T-helper 1 cell treated with Interleukin-12 subunit alpha and Interleukin-12 subunit beta and Interleukin-4 antibody, amounts not matched to agents 30 ng/mL and 1 ng/mL, for 36 hours (primary cell): ENCODE data around the gene RNASE13. TPM values are rescaled to one million over a fixed set of nuclear protein-coding genes. Genes with fewer than 3 reads are reported as not detected.
"Not testable (repeated sequence)": the region's sequence is repeated elsewhere in the genome, so short reads cannot be mapped to it uniquely, and the experiment has no call there.

Source experiments
- intact Hi-C: fragments of 100-400 bp; cut with micrococcal nuclease; formaldehyde crosslinking; loops from one replicate; pipeline ENCODE4 v1.15.1; 2024
- total RNA-seq: library from RNA; stranded (reverse); gene quantifications from 2 replicates; pipeline ENCODE4 v1.2.3, GENCODE V29; 2022

The RNASE13 gene
- total RNA-seq, 1 donor from 2014 or later = not detected

DNA sequence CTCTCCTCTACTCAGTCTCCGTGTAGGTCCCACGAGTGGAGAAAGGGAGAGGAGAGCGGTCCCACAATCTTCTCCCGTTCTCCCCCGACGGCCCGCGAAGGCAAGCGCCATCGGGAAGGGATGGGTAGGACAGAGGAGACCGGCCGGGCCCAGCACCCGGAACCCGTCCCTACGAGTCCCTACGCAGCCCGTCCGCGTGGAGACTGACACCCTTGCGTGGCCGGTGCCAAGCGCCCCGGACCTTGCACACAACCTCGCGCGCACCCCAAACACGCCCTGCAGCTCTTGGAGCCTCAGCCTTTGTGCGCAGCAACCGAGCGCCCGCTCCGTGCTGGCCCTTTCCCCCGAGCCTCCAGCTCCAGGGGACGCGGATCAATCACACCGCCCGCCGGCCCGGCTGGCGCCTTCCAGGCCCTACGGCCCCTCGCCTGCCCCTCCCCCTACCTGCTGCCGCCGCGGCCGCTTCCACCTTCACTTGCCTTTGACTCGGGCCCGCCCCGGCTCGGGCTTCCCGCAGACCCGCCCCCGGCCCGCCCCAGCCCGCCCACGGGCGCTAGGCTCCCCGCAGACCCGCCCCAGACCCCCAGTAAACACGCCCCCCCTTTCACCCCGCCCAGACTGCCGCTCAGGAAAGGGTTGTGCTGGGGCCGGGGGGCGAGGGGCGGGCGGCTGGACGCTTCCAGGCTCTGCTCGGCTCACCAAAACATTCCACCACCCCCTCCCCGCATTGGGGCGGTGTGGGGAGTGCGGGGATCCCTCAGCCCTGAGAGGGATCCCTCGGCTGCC lies 9.8 kb downstream of the RNASE13 start, which contains the start of gene NDRG2:
Gene NDRG2, minus strand, starts transcription at position 477 of the 786 bp plus-strand sequence. CDS start 1,746 bp downstream, outside the sequence.
- intact Hi-C loops = loop anchor here (1.0 to 5.0 kb wide), 2 partner anchors 48 to 63 kb away; partner anchors contain the start of gene ARHGEF40

DNA sequence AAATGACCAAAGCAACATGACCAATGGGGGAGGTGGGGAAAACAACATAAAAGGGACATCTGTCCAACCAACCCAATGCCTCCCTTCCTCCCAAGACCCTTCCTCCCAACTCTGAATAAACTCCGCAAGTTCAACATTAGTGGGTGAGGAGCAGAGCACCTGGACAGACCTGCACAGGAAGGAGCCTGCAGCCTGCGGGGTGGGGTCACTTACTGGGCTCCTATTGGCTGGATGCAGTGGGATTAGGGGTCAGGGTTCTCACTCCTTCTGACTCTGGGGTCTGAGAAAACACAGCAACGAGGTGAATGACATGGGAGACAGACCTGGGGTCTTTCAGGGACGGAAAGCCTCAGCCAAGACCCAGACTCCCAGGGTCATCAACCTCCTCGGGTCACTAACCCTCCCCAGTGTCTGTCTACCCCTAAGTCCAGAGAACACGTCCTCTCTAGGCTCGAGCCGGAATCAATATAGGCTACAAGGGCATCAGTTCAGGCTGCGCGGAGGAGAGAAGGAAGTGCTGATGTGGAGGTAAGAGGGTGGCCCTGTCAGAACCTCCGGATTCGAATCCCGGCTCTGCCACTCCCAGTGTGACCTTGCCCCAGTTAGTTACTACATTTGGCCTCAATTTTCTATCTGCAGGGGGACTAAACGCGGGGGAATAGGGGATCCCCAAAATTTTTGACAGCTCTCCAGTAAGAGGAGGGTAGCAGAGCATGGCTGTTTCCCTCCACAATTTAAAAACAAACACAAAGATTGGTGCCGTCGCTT lies 10.6 kb downstream of the RNASE13 start:
- intact Hi-C loops = loop anchor here (5.0 kb wide), 1 partner anchor 48 kb away; the partner anchor contains the start of gene ARHGEF40

DNA sequence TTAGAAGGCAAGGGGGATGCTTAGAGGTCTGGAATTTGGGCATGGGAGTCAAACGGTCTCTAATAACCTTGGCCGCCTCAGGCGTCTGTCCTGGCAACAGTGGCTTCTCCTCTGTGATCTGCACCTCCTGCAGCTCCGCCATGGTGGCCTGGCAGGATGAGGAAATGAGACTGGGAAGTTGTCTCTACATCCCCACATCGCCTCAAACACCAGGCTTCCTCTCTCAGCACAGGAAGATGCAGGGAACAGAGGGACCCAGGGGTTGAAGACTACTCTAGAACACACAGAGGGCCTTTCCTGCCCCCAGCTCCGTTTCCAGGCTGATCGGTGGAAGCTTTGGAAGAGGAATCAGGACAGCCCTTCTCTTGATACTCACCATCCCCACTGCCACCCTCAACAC lies 11.4 kb downstream of the RNASE13 start:
- intact Hi-C loops = loop anchor here (5.0 kb wide), 1 partner anchor 49 kb away; the partner anchor contains the start of gene ARHGEF40

DNA sequence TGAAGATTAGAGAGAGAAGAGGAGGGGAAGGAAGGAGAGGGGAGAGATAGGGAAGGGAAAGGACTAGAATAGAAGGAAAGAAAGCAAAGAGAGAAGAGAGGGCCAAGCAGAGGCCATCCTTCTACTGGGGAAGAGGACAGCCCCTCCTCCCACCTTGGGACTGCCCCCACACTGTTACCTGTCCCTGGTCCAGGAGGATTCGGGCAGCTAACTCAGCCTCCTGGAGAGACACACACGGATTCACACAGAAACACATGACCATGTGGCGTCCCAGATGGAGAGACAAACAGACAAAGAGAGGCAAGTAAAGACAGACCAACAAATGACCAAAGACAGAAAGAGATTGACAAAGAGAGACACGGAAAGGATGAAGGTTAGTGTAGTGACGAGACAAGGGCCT lies 11.9 kb downstream of the RNASE13 start:
- intact Hi-C loops = loop anchor here (5.0 kb wide), 1 partner anchor 50 kb away; the partner anchor contains the start of gene ARHGEF40

DNA sequence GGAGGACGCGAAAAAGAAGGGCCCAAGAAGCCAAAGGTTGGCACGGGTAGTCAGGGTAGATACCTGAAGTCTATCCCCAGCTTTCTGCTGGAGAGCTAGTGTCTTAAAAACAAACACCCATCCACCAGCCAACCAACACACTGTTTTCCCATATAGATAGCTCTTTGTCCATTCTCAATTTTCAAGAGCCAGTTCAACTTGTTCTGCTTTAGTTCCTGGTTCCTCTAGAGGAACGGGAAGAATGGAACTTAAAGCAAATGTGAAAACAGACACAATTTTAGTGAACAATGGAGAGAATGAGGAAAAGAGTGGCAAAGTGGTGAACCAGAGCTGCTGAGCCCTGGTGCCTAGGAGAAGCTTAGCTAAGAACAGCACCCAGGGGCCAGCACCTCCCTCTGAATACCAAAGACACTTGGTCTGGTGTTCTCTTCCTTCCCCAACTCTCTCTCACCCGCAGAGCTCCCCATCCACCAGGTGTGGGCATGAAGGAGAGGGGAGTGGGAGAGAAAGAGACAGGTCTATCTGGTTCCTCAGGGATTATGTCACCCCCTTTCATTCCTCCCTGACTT lies 13.5 kb downstream of the RNASE13 start:
- intact Hi-C loops = loop anchor here (5.0 kb wide), 1 partner anchor 51 kb away; the partner anchor contains the start of gene ARHGEF40

DNA sequence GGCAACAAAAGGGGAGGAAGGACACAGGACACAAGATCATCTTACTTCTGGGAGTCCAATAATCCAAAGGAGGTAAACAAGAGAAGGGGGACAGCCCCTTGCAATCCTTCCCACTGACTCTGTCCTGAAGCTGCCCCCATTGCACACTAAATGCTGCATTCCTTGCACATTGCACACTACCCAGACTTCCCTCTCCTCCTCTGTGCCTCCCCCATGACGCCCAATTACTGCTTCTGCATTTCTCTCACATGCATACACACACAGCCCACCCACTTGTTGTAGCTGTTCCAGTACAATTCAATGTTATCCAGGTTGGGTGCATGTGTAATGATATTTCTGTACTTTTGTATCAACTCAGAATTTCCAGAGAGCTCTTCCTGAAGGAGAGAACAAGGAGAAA lies 15.2 kb downstream of the RNASE13 start:
- intact Hi-C loops = no loop called here

DNA sequence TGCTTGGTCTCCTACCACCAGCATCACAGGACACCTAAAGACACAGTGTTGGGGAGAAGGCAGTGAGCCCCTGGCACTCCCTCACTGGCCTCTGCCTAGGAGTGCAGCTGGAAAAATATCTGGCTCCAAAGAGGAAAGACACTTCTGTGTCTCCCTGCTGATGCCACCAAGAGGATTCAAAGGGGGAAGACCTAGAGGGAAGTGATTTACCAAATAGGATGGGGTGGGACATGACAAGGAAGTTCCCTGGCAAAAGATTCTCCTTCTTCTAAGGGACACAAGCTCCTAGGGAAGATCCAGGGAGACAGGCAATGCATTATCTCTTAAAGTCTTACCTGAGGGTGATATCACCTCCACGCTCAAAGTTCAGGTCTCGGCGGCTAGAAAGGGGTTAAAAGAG lies 15.8 kb downstream of the RNASE13 start:
- intact Hi-C loops = no loop called here

DNA sequence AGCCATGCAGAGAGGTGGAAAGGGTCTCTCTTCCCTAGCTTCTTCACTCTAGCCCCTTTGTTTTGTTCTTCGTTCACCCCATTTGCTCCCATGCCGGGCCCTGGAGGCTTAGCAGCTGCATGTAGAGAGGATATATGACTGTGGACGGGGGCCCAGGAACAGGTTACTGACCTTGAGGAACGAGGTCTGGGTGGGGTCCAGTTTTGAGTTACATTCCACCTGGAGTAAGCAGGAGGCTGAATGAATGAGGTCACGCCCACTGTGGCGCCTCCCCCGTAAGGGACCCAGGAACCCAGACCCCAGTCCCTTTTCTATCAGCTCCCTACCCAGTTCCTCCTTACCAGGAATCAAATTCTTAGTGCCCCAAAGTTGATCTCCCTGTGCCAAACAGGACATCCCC lies 16.3 kb downstream of the RNASE13 start:
- intact Hi-C loops = no loop called here

DNA sequence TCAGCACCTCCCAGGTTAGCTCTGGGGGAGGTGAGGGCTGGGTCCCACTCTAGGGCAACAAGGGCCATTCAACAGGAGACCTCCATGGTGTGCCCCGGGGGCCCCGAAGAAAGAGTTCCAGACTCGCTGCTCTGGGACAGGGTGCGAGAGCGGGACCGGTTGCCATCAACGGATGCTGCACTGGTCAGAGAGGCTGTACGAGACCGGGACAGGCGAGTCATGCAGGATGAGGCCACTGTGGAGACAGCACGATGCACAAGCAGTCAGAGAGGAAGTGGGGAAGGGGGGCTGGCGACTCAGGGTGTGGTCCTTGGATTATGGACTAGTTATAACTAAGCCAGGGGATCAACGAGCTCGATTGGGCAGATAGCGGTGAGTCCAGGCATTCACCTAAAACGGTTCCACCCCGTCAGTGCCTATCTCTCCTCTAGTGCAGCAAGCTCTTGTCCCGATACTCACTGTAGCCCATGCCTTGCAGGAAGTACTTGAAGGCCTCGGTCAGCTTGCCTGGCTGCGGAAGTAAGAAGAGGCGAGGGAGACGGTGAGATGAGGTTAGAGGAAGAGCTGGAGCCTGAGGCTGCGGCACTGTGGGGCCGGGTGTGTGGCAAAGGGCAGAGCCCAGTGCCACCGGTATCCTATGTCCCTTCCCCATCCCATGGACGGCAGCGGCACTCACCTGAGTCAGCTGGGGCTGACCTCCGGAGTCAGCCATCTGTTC lies 16.9 kb downstream of the RNASE13 start:
- intact Hi-C loops = no loop called here

DNA sequence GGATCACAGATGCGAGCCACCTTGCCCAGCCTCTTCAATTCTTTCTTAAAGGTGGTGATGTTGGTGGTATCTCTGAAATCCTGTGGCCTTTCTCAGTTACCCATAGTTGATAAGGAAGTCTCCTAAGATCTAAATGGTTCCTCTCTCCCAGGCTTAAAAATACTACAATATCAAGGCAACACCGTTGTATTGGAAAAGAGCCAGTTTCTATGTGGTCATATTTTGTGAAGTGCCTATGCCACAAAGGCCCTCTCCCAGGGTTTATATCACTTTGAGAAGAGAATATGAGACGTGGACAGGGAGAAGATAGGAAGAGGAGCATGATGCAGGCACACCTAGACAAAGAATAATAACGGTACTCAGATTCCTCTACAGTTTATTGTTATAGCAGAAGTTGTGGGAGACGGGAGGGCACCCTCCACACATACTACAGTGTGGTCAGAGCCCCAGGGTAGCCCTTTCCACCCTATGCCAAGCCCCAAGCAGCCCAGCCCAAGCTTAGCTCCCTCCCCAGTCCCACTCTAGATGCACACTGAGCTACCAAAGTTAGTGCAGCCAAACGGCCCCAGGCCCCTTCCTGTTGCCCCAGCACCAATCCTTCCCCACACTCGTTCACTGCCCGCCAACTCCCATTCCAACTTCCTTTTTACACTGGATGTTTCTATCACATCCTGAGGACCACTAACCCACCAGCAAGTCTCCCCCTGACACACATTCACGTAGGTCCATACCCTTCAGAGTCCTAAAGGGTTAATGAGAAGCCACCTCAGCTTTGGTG lies 18.0 kb downstream of the RNASE13 start:
- intact Hi-C loops = no loop called here

DNA sequence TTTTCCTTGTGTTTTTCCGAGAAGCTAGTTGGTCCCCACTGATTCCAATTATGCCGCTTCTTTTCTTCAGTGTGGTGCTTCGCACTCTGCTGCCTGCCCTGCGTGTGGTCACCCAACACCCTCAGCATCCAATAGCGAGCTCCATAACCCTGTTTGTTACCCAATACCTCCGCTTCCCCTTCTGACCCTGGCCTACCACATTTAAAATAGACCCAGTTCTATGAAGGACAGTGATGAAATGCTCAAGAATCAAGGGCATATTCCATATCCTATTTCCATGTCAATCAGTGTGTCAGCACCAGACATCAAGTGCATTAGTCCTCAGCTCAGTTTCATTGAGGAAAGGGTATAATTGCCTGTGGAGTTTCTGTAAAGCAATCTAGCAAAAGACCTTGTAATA lies 19.3 kb downstream of the RNASE13 start:
- intact Hi-C loops = no loop called here

DNA sequence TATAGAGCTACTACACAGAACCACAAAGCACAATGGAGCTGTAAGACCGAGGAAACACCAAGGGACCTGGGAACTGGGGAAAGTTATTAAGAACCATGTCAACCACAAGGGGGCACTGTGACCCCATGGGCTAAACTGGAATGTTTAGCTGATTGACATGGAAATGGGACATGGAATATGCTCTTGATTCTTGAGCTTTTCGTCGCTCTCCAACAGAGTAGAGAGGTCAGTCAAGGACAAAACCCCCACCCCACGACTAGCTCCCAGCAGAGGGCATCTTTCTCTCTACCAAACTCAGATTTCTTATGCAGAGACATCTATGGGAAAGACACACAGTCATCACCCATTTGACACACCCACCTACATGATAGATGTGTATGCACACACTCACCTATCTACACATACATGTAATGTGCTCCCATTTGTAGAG lies 19.8 kb downstream of the RNASE13 start:
- intact Hi-C loops = loop anchor here (1.0 kb wide), 3 partner anchors 26 to 93 kb away; no protein-coding TSS in a partner anchor

DNA sequence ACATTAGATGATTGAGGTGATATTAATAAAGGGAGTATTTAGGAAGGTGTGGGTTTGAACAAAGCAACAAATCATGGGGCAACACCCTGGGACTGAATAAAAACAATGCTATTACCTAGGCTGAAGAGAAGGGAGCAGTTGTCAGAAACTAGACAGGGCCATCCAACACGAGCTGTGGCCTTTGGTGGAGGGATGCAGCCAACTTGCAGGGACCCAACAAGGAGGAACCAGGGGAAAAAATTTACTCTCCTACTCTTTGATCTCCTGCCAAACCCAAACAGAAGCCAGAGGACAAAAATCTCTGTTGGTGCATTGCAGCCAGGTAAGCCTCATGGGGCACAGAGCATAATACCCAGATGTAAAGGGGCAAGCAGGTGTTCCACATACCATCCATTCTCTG lies 23.5 kb downstream of the RNASE13 start:
- intact Hi-C loops = no loop called here

DNA sequence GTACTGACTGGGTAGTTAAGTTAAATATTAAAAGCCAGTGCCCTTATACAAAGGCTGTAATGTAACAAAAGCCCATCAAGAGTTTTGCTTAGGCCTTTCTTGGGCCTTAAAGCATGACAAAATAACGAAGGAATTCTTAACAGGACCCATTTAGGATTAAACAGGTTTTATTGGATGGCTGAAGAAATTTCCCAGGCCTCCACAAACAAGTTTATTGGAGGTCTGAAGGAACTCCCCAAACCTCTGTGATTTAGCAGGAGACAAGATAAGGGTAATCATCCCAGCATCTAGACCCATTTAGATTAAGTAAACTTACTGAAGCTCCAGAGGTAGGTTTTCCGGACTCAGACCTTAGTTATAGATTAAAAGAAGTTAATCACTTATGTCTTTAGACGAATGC lies 24.9 kb downstream of the RNASE13 start:
- intact Hi-C loops = not testable (repeated sequence)

DNA sequence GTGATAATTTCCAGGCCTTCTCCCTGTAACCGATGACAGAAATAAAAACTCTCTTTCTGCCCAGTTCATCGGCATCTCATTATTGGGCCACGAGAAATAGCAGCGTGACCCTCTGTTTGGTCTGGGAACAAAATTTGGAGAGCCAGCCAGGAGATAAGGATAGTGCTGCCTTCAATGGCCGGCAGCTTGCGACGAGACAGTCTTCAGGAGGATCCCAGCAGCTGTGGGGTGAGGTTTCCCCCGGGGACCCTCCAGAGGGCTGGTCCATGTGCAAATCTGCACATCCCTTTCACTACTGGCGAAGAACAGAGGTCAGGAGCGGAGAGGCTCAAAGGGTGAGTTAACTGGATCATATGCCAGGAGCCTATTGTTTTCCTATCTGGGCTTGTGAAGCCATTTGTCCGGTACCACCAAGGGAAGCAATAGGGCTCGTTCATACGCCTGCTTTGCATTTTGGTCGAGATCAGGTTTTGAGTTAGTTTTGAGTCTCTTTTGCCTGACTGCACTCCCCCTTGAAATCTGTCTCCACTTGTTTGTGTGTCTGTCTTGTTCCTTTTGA lies 30.7 kb downstream of the RNASE13 start:
- intact Hi-C loops = no loop called here

DNA sequence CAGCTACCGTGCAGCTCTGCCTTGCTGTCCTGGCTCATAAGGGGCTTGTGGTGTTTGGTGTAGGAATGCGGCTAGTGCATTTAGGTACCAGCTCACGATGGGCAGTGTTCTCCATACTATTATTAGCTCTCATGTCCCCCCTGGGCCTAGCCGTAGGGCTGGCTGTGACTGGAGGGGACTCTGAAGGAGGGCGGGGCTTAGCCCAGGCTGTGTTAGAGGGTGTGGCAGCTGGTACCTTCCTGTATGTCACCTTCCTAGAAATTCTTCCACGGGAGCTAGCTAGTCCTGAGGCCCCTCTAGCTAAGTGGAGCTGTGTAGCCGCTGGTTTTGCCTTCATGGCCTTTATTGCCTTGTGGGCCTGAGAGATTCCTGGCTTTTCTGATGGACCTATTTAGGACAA lies 33.4 kb downstream of the RNASE13 start:
- intact Hi-C loops = no loop called here

DNA sequence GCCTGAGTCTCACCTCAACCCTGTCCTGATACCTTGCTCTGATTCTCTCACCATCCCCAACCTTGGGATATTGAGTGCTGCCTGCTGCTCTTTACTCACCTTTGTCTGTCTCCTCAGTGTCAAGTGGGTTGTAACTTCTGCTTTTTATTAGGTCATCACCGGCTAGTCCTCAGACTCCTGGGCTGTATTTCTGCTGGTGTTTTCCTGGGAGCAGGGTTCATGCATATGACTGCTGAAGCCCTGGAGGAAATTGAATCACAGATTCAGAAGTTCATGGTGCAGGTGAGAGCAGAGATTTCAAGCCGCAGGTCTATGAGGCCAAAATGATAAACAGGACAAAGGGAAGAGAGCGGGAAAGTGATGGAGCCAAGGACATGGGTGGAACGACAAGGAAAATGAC lies 35.0 kb downstream of the RNASE13 start:
- intact Hi-C loops = no loop called here

DNA sequence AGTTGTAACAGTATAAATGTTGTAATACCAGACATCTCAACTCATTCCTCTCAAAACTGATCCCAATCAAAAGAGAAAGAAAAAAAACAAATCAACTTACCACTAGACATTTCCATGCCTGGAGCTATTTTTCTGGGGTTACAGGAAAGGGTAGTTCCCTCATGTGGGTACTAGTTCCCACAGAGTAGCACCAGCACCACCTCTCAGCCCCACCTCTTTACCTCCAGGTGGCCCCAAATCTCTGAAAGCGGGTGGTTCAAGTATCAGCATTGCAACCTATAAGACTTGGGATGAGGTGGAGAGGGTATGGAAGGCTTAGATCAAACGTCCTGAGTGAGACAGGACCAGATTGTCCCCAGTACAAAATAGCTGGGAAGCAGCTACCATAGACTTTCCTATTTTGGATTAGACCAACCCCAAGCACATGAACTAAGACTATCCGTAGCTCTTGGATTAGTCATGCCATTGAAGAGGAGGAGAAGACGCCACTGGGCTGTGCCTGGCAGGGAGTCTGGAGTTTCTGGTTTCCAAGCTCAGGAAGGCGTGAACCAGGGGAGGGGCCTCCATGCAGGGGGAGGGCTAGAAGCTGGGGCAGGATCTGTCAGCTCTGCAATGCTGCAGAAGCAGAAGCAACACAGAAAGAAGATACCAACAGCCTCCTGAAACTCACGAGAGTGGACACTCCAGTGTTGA lies 35.8 kb downstream of the RNASE13 start, which contains the start of gene SLC39A2:
Gene SLC39A2, plus strand, starts transcription at position 620 of the 693 bp plus-strand sequence. CDS start 154 bp downstream, outside the sequence.
- intact Hi-C loops = no loop called here

DNA sequence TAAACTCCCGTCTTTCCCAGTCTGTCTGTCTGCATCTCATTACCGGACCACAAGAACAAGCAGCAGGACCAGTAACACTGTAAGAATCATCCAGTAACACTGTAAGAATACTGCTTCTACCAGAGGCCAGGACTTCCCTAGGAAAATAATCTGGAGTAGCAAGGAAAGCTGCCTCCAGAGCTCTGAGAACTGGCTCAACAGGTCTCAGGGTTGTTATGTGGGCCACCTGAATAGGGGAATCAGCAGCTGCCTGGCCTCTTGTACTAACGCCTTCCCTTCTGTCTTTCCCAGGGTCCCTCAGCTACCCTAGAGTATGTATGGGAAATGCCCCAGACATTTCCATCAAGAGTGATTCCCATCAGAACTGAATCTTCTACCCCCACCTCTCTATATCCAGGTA lies 36.5 kb downstream of the RNASE13 start:
- intact Hi-C loops = no loop called here
